T-helper 2 cell (primary cell): ENCODE measurements around the gene FAM8A1.
"Not testable (repeated sequence)": the region's sequence is repeated elsewhere in the genome, so short reads cannot be mapped to it uniquely, and the experiment has no call there.

Experiments
- DNase-seq, 5 experiments: peaks; one replicate each; pipeline versions ENCODE4 v3.0.0 to v3.0.0-alpha.2; 2012 to 2022
- total RNA-seq, 2 donors: gene quantifications; one replicate each; lab custom pipeline; 2026; lab: John Stamatoyannopoulos, UW

The FAM8A1 gene
- total RNA-seq: 28.1 to 59.1 reads per million in 2 donors

- DNase-seq: peak; percentile 87 to 97 (median 92)
Observed at GRCh38 chr6:17599877-17600526, at the start of gene FAM8A1. Gene FAM8A1, plus strand, starts transcription at chr6:17600302. Its CDS starts 108 bp downstream, at chr6:17600410.

GRCh38 chr6:17551383-17551958 is 48.6 kb upstream of the FAM8A1 start:
- DNase-seq: no peak

- no peak for DNase-seq
Observed at GRCh38 chr6:17552861-17553260, 47.2 kb upstream of the FAM8A1 start.

GRCh38 chr6:17556014-17556413 is 44.1 kb upstream of the FAM8A1 start:
- DNase-seq: no peak

GRCh38 chr6:17562636-17563035 is 37.5 kb upstream of the FAM8A1 start:
- DNase-seq: no peak

GRCh38 chr6:17565399-17565798 is 34.7 kb upstream of the FAM8A1 start:
- no peak for DNase-seq

GRCh38 chr6:17574866-17575560 is 25.1 kb upstream of the FAM8A1 start:
- DNase-seq: no peak

- DNase-seq: no peak
Observed at GRCh38 chr6:17577059-17577458, 23.0 kb upstream of the FAM8A1 start.

GRCh38 chr6:17580518-17581048 is 19.5 kb upstream of the FAM8A1 start:
- DNase-seq: peak in 2 of 5 experiments; percentile 6 to 42

- not testable (repeated sequence) for DNase-seq
Observed at GRCh38 chr6:17581282-17581681, 18.8 kb upstream of the FAM8A1 start.

- DNase-seq: no peak
Observed at GRCh38 chr6:17583811-17584210, 16.3 kb upstream of the FAM8A1 start.

GRCh38 chr6:17584241-17584803 is 15.8 kb upstream of the FAM8A1 start:
- peak in 1 of 5 experiments; percentile 47 for DNase-seq

- DNase-seq: peak in 1 of 5 experiments; percentile 10
Observed at GRCh38 chr6:17585766-17586490, 14.2 kb upstream of the FAM8A1 start.

- DNase-seq: not testable (repeated sequence)
Observed at GRCh38 chr6:17586623-17587022, 13.5 kb upstream of the FAM8A1 start.

GRCh38 chr6:17588011-17588410 is 12.1 kb upstream of the FAM8A1 start:
- no peak for DNase-seq

GRCh38 chr6:17589406-17590096 is 10.6 kb upstream of the FAM8A1 start:
- no peak for DNase-seq

GRCh38 chr6:17591287-17591686 is 8.8 kb upstream of the FAM8A1 start:
- no peak for DNase-seq

GRCh38 chr6:17593246-17593645 is 6.9 kb upstream of the FAM8A1 start:
- no peak for DNase-seq

- DNase-seq: no peak
Observed at GRCh38 chr6:17596085-17596484, 4.0 kb upstream of the FAM8A1 start.

GRCh38 chr6:17600527-17601385 is 654 bp downstream of the FAM8A1 start:
- peak; percentile 17 to 73 (median 25) for DNase-seq

- no peak for DNase-seq
Observed at GRCh38 chr6:17601386-17601703, 1.2 kb downstream of the FAM8A1 start.
